WERI-Rb-1 (cell line): Measurements from ENCODE around the gene IQSEC1.

ENCODE experiments used
- DNase-seq: peaks from one replicate; pipeline ENCODE4 v3.0.0-alpha.2; 2020
- H3K27ac ChIP-seq: fragments of 250-450 bp; sonication (Bioruptor Pico); 2 replicates; pipeline ENCODE4 v1.5.1; 2020; ENCODE audit warnings: mild to moderate bottlenecking, moderate library complexity
- H3K27me3 ChIP-seq: fragments of 250-450 bp; sonication (Bioruptor Pico); 2 replicates; pipeline ENCODE4 v1.5.1; 2021; ENCODE audit warnings: mild to moderate bottlenecking, low read depth, moderate library complexity; ENCODE audit not compliant: insufficient read depth, severe bottlenecking
- H3K36me3 ChIP-seq: fragments of 250-450 bp; sonication (Bioruptor Pico); 2 replicates; pipeline ENCODE4 v1.5.1; 2020; ENCODE audit warnings: mild to moderate bottlenecking, moderate library complexity
- H3K4me3 ChIP-seq: 2 replicates; pipeline ENCODE4 v1.5.1; 2011; ENCODE audit warnings: low read depth, mild to moderate bottlenecking, control low read depth, low read length
- H3K9me3 ChIP-seq: fragments of 250-450 bp; sonication (Bioruptor Pico); 2 replicates; pipeline ENCODE4 v1.5.1; 2021; ENCODE audit warnings: mild to moderate bottlenecking, moderate library complexity; ENCODE audit not compliant: severe bottlenecking
- CTCF ChIP-seq: IDR thresholded peaks from 2 replicates; pipeline ENCODE4 v1.5.1; 2011; ENCODE audit warnings: low read depth, mild to moderate bottlenecking, control low read depth, inconsistent platforms, low read length

Gene IQSEC1

DNA sequence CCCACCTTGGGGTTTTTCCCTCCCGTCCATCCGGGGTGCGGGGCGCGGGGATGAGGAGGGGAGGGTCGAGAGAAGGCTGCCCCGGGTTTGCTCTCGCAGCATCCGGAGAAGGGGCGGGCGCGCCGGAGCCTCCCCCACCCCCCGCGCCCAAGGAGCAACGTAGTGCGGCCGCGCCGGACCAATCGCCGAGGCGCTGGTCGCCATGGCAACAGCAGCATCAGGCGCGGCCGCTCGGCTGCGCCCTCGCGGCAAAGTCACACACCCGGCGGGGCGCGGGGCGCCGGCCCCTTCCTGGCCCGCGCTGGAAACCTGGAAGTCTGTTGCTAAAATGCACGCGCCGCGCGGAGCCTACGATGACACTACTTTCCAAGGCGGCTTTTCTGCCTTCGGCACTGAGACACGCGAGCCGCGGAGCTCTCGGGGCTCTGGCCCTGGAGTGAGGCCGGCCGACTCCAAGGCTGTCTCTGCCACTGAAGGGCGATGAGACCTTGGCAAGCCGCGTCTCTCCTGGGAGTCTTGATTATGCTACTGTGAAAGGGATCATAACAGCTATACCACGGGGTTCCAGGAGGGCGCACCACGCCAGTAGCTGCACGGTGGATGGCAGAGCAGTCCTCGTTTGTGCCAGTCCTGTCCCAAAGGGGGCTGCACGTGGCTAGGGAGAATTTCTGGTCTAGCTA is at the start of gene IQSEC1:
IQSEC1 (minus strand) TSS at position 104 of the 680 bp plus-strand sequence. CDS start 415 bp downstream, outside the sequence.
- DNase-seq, result no peak
- Histone ChIP-seq H3K4me3 (no peak within 1 kb of the TSS), H3K27me3 (no peaks in the 10 kb centered on the region), H3K9me3 (no peaks in the 10 kb centered on the region), H3K36me3 (no peaks in the 10 kb centered on the region), H3K27ac (no peak within 1 kb of the TSS)
- TF ChIP-seq CTCF, result no peak

- Histone ChIP-seq H3K27ac (no peak overlapping the region), H3K36me3 (no peaks in the 10 kb centered on the region), H3K4me3 (no peak overlapping the region), H3K27me3 (no peaks in the 10 kb centered on the region), H3K9me3 (no peaks in the 10 kb centered on the region)
- TF ChIP-seq CTCF, result no peak
- DNase-seq, result no peak
These were observed 49.1 kb upstream of the IQSEC1 start for GRCh38 chr3:13122081-13123012.

DNA sequence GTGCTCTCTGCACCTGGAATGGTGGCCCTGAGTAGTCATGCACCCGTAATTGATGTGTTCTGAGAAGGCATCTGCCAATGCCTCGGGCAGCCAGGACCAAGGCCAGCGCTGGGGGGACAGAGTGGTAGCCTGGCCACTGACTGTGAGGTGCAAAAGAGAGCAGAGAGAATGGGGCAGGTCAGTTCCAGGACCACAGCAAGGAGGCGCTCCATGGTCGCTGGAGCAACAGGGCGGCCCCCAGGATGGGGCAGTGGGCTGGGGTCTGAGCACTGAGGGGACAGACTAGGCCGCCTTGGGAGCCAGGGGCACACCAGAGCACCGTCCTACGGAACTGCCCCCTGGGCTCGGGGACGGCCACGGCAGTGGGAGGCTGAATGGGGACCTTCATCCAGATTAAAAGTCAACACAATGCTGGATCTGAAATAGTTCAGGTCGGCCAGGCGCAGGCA is 48.3 kb upstream of the IQSEC1 start:
- Histone ChIP-seq H3K36me3 (no peaks in the 10 kb centered on the region), H3K9me3 (no peaks in the 10 kb centered on the region), H3K27me3 (no peaks in the 10 kb centered on the region), H3K4me3 (no peak overlapping the region), H3K27ac (no peak overlapping the region)
- no peak for DNase-seq
- 0 out of 2 replicates have a peak, but pooled peaks have one; percentile 8 for TF ChIP-seq CTCF

GRCh38 chr3:13120928-13121552 is 47.8 kb upstream of the IQSEC1 start:
- TF ChIP-seq CTCF, result no peak
- no peak overlapping the region for H3K4me3 ChIP-seq
- H3K27ac ChIP-seq, result no peak overlapping the region
- DNase-seq, result no peak
- no peaks in the 10 kb centered on the region for H3K36me3 ChIP-seq
- H3K9me3 ChIP-seq, result no peaks in the 10 kb centered on the region
- no peaks in the 10 kb centered on the region for H3K27me3 ChIP-seq

GRCh38 chr3:13120289-13120927 is 47.2 kb upstream of the IQSEC1 start:
- no peak for TF ChIP-seq CTCF
- Histone ChIP-seq H3K27me3 (no peaks in the 10 kb centered on the region), H3K27ac (no peak overlapping the region), H3K4me3 (no peak overlapping the region), H3K36me3 (no peaks in the 10 kb centered on the region), H3K9me3 (no peaks in the 10 kb centered on the region)
- no peak for DNase-seq
